Suprapubic skin (tissue), 4 donors: ENCODE results near the gene PAF1.

Source experiments
- CTCF ChIP-seq, 2 donors: fragments of 200-600 bp in 1 of 2; fragments of 450-650 bp in 1 of 2; sonication (generic) in 1 of 2; IDR thresholded peaks; one replicate each; pipeline ENCODE4 v1.5.1; 2016 to 2019; ENCODE audit warnings: antibody characterized with exemption in 2 of 2, mild to moderate bottlenecking in 1 of 2, moderate library complexity in 1 of 2
- EP300 ChIP-seq: sonication (generic); formaldehyde crosslinking; IDR thresholded peaks from one replicate; pipeline ENCODE4 v1.6.1; 2017; ENCODE audit warnings: antibody characterized with exemption
- POLR2AphosphoS5 ChIP-seq, 3 donors: sonication (generic); formaldehyde crosslinking; IDR thresholded peaks; one replicate each; pipeline ENCODE4 v1.6.1; 2017; ENCODE audit warnings: antibody characterized with exemption in 3 of 3

GRCh38 chr19:39430675-39431593 is 40.0 kb upstream of the PAF1 start:
- no peak for TF ChIP-seq CTCF (IDR thresholded peaks at IDR 0.05)
- TF ChIP-seq POLR2AphosphoS5 (IDR thresholded peaks at IDR 0.05), result peak in 2 of 3 donors; percentile 23 to 54
- peak; percentile 9 for TF ChIP-seq EP300
